GM13977 (cell line): ENCODE data around the gene CHM.

Source experiments
- DNase-seq: peaks from one replicate; pipeline ENCODE4 v3.0.0; 2012; ENCODE audit warnings: low spot score
- in situ Hi-C: fragments of 300-500 bp; cut with MboI; formaldehyde crosslinking; loops from one replicate; pipeline ENCODE4 v1.12.0; 2022; ENCODE audit warnings: low sequenced_read_pairs, low pct_unique_long_range_greater_than_20kb, mixed read lengths, inconsistent platforms; ENCODE audit not compliant: unreplicated experiment
- TF ChIP-seq, protein P1 (sequence below): IDR thresholded peaks from 2 replicates; pipeline ENCODE4 v1.5.1; 2012; ENCODE audit warnings: mild to moderate bottlenecking, control low read depth; ENCODE audit not compliant: insufficient read depth; ENCODE audit errors: extremely low read depth, missing control alignments

Gene CHM

DNA sequence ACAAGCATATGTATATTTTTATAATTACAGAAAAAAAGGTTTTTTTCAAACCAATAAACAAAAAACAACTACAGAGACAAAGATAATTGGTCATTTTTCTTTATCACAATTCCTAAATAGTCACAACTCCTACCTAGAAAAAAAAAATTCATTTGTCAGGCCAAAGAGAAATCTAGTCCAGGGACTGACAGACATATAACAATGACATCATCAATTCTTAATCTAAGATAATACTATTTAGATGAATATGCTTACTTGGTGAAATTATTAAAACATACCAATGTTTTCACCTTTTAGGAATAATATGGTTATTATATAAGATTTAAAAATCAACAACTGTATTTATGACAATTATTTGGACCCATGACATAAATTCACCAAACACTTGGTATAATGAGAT, 48.4 kb downstream of the CHM start:
- TF ChIP-seq, protein P1, sequence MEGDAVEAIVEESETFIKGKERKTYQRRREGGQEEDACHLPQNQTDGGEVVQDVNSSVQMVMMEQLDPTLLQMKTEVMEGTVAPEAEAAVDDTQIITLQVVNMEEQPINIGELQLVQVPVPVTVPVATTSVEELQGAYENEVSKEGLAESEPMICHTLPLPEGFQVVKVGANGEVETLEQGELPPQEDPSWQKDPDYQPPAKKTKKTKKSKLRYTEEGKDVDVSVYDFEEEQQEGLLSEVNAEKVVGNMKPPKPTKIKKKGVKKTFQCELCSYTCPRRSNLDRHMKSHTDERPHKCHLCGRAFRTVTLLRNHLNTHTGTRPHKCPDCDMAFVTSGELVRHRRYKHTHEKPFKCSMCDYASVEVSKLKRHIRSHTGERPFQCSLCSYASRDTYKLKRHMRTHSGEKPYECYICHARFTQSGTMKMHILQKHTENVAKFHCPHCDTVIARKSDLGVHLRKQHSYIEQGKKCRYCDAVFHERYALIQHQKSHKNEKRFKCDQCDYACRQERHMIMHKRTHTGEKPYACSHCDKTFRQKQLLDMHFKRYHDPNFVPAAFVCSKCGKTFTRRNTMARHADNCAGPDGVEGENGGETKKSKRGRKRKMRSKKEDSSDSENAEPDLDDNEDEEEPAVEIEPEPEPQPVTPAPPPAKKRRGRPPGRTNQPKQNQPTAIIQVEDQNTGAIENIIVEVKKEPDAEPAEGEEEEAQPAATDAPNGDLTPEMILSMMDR = no peak
- in situ Hi-C loops = no loop called here
- DNase-seq = no peak

- TF ChIP-seq, protein P1 = no peak
- in situ Hi-C loops = no loop called here
- DNase-seq = no peak
Measured at GRCh38 chrX:85996555-85996954, 50.8 kb downstream of the CHM start.

DNA sequence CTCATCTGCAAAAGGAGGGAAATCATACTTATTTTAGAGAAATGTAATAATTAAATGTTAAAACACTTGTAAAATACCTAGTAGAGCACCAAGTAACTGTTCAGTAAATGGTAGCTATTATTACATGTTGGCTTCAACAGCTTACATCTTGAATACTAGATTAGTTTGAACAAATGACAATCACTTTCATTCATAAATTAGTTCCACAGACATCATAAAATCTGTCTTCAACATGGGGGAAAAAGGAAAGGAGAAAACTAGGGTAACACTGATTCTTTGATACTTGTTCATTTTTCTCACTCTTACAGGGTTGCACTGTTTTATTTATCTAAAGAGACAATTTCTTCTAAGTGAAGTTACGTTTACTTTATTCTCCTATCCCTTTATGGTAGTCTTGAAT, 51.7 kb downstream of the CHM start:
- TF ChIP-seq, protein P1 = no peak
- in situ Hi-C loops = no loop called here
- DNase-seq = no peak

- DNase-seq = no peak
- TF ChIP-seq, protein P1 = no peak
- in situ Hi-C loops = no loop called here
Measured at GRCh38 chrX:85994797-85995196, 52.6 kb downstream of the CHM start.

DNA sequence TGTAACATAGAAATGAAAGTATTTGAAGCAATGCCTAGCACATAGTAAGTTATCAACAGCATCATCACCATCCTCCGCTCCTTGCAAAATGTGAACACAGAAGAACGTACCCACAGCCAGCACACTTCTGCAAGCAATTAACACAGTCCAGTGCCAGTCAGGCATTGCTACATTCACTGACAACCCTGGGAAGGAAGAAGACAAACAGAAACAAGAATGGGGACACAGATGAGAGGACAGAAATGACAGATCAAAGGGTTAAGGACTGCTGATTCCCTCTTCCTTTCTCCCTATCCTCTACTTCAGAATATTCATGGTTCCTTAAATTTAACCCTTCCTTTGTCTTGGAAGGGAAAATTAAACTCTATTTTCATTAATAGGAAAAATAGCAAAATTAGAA, 53.1 kb downstream of the CHM start:
- TF ChIP-seq, protein P1 = no peak
- in situ Hi-C loops = no loop called here
- no peak for DNase-seq

DNA sequence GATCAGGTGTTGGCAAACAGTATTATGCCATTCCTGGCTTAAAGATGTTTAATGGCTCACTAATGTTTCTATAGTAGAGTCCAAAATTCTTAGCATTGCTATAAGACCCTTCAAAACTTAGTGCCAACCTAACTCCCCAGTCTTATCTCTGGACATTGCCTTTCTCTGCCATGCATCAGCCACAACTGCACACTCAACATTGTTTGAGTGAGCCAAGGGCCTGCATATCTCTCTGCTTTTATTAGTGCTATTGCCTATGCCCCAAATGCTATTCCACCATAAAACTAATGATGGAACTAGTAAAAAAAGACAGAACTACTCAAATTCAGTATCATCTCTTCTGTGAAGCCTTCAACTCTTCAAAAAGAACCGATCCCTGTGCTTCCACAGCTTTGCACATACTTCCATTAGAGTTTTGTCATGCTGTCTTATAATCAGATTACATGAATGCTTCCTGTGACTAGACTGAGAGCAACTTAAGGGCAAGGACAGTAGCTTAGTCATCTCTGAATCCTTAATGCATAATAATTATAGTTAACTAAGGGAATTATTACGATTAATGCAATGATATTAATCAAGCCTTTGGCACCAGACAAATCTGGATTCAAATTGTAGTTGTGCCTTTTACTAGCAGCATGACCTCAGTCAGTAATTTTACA, 53.7 kb downstream of the CHM start:
- in situ Hi-C loops = no loop called here
- TF ChIP-seq, protein P1 = no peak

More for the DNA sequence above, 53.7 kb downstream of the CHM start:
- no peak for DNase-seq
